ENCODE measurements around the gene DDAH2.

The DDAH2 gene

GRCh38 chr6:31691564-31692108 is 37.5 kb downstream of the DDAH2 start:
- no peak for TF ChIP-seq TAF1 (IDR thresholded peaks at IDR 0.05; ENCODE audit: borderline replicate concordance, insufficient read depth, low read length)
- TF ChIP-seq POLR2AphosphoS5 (IDR thresholded peaks at IDR 0.05; ENCODE audit: low read depth, low read length) = no peak

DNA sequence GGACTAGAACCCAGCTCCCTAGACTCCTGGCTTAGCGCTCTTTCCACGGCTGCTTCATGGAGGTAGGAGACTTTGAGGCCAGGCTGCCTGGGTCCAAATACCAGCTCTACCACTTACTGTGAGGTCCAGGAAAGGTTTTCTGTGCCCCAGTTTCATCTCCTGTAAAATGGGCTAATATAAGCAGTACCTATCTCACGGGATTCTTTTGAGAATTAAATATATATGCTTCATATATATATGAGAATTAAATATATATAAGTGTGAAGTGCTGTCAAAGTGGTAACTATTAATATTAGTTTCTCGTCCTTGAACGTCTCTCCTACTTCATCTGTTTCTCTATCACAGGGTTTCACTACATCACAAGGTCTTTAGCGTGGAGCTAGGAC is 38.0 kb downstream of the DDAH2 start:
- TF ChIP-seq SIN3A (IDR thresholded peaks at IDR 0.05; ENCODE audit: borderline replicate concordance, insufficient read depth, low read length) = no peak

DNA sequence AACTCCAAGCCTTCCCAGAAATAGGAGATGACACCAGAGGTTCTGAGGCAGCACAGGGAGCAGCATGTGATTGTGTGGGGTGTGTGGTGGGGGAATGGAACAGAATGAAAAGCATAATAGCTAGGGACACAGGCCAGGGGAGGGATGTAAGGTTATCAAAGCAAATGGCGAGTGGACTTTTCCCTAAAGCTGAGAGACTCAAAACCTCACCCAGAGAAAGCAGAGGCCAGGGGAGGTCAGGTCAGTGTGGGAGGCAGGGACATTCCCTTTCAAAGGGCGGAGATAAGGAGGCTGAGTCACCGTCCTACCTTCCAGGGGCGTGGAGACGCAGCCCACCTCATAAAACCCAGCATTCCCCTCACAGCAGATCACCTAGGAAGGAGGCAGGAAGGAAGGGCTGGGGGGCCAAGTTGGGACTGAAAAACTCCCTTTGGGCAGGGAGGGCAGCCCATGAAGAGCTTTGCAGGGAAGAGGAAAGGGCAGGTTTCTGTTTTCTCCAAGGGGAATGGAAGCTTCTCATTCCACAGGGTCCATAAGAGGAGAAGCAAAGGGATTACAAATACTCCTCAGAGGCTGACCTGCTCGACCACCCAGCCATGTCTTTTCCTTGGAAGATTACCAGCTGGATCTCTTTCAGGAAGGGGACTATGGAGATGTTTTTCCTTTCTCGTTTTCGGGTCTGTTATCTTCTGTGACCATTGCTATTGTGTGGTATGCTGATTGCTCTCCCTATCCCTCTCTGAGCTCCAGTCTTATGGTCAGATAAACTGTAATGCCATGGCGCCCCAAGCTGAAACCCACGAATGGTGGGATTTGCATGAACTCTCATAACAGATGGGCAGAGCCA is 38.6 kb downstream of the DDAH2 start:
- TF ChIP-seq TAF1 (IDR thresholded peaks at IDR 0.05; ENCODE audit: borderline replicate concordance, insufficient read depth, low read length) (no peak), SIN3A (IDR thresholded peaks at IDR 0.05; ENCODE audit: borderline replicate concordance, insufficient read depth, low read length) (no peak), POLR2AphosphoS5 (IDR thresholded peaks at IDR 0.05; ENCODE audit: low read depth, low read length) (no peak)

- TF ChIP-seq SIN3A (IDR thresholded peaks at IDR 0.05; ENCODE audit: borderline replicate concordance, insufficient read depth, low read length) (no peak), TAF1 (IDR thresholded peaks at IDR 0.05; ENCODE audit: borderline replicate concordance, insufficient read depth, low read length) (no peak), FOXP2 (optimal IDR thresholded peaks at IDR 0.05; ENCODE audit: borderline replicate concordance, extremely low read depth, extremely low read length, insufficient read depth) (no peak), POLR2AphosphoS5 (IDR thresholded peaks at IDR 0.05; ENCODE audit: low read depth, low read length) (no peak)
- TF ChIP-seq, protein P1, sequence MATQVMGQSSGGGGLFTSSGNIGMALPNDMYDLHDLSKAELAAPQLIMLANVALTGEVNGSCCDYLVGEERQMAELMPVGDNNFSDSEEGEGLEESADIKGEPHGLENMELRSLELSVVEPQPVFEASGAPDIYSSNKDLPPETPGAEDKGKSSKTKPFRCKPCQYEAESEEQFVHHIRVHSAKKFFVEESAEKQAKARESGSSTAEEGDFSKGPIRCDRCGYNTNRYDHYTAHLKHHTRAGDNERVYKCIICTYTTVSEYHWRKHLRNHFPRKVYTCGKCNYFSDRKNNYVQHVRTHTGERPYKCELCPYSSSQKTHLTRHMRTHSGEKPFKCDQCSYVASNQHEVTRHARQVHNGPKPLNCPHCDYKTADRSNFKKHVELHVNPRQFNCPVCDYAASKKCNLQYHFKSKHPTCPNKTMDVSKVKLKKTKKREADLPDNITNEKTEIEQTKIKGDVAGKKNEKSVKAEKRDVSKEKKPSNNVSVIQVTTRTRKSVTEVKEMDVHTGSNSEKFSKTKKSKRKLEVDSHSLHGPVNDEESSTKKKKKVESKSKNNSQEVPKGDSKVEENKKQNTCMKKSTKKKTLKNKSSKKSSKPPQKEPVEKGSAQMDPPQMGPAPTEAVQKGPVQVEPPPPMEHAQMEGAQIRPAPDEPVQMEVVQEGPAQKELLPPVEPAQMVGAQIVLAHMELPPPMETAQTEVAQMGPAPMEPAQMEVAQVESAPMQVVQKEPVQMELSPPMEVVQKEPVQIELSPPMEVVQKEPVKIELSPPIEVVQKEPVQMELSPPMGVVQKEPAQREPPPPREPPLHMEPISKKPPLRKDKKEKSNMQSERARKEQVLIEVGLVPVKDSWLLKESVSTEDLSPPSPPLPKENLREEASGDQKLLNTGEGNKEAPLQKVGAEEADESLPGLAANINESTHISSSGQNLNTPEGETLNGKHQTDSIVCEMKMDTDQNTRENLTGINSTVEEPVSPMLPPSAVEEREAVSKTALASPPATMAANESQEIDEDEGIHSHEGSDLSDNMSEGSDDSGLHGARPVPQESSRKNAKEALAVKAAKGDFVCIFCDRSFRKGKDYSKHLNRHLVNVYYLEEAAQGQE (IDR thresholded peaks at IDR 0.05; ENCODE audit: insufficient read depth in 1 of 2, low read depth in 2 of 2, low read length in 2 of 2) = no peak
These were observed 39.6 kb downstream of the DDAH2 start for GRCh38 chr6:31689249-31690110.

- TF ChIP-seq FOXP2 (optimal IDR thresholded peaks at IDR 0.05; ENCODE audit: borderline replicate concordance, extremely low read depth, extremely low read length, insufficient read depth) (no peak), POLR2AphosphoS5 (IDR thresholded peaks at IDR 0.05; ENCODE audit: low read depth, low read length) (no peak), TAF1 (IDR thresholded peaks at IDR 0.05; ENCODE audit: borderline replicate concordance, insufficient read depth, low read length) (no peak), SIN3A (IDR thresholded peaks at IDR 0.05; ENCODE audit: borderline replicate concordance, insufficient read depth, low read length) (no peak)
- TF ChIP-seq, protein P1 (IDR thresholded peaks at IDR 0.05; ENCODE audit: insufficient read depth in 1 of 2, low read depth in 2 of 2, low read length in 2 of 2) = no peak
These were observed 41.0 kb downstream of the DDAH2 start for GRCh38 chr6:31687860-31688693.

DNA sequence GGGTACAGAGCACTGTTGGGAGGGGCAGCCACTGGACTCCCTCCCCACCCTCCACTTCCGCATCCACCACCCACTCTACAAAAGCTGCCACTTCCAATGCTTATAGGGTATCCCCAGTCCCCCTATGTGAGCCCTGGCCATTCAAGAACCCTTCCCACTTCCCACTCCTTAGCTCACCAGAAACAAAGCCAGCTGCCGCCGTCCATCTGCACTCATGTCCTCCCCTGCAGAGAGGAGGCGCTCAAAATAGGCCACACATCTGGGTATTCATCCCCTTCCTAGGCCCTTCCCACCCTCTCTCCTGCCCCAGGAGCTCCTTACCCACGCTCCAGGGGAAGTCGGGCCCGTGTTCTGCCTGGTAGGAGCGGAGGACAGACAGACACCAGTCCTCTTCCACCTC is 41.8 kb downstream of the DDAH2 start:
- TF ChIP-seq, protein P1 (IDR thresholded peaks at IDR 0.05; ENCODE audit: insufficient read depth in 1 of 2, low read depth in 2 of 2, low read length in 2 of 2) = no peak
- TF ChIP-seq FOXP2 (optimal IDR thresholded peaks at IDR 0.05; ENCODE audit: borderline replicate concordance, extremely low read depth, extremely low read length, insufficient read depth) = no peak
- TF ChIP-seq SIN3A (IDR thresholded peaks at IDR 0.05; ENCODE audit: borderline replicate concordance, insufficient read depth, low read length) = no peak
- TF ChIP-seq TAF1 (IDR thresholded peaks at IDR 0.05; ENCODE audit: borderline replicate concordance, insufficient read depth, low read length) = no peak
- no peak for TF ChIP-seq POLR2AphosphoS5 (IDR thresholded peaks at IDR 0.05; ENCODE audit: low read depth, low read length)
